ENCODE results near the gene FAM124A. TPM values are rescaled to one million over a fixed set of nuclear protein-coding genes. Genes with fewer than 3 reads are reported as not detected.
A peak's percentile ranks its signal among the peaks of the same experiment; 100 is the strongest.

Gene FAM124A
- total RNA-seq, 1 donor from 2014 or later = 0.60 TPM

- no peak for DNase-seq (ENCODE audit: low read depth)
Measured at GRCh38 chr13:51243227-51243626, 21.0 kb downstream of the FAM124A start.

GRCh38 chr13:51243832-51244231, 21.6 kb downstream of the FAM124A start:
- no peak for DNase-seq (ENCODE audit: low read depth)

GRCh38 chr13:51244637-51245405, 22.6 kb downstream of the FAM124A start:
- DNase-seq (ENCODE audit: low read depth) = no peak

GRCh38 chr13:51245583-51245982, 23.4 kb downstream of the FAM124A start:
- no peak for DNase-seq (ENCODE audit: low read depth)

- DNase-seq (ENCODE audit: low read depth) = no peak
Measured at GRCh38 chr13:51246025-51246417, 23.8 kb downstream of the FAM124A start.

- DNase-seq (ENCODE audit: low read depth) = peak; percentile 73
Measured at GRCh38 chr13:51246418-51247277, 24.4 kb downstream of the FAM124A start.

GRCh38 chr13:51249255-51249654, 27.1 kb downstream of the FAM124A start:
- no peak for DNase-seq (ENCODE audit: low read depth)

- DNase-seq (ENCODE audit: low read depth) = peak; percentile 11
Measured at GRCh38 chr13:51249770-51250741, 27.9 kb downstream of the FAM124A start.

- DNase-seq (ENCODE audit: low read depth) = no peak
Measured at GRCh38 chr13:51251480-51251879, 29.3 kb downstream of the FAM124A start.

GRCh38 chr13:51252954-51253532, 30.8 kb downstream of the FAM124A start:
- no peak for DNase-seq (ENCODE audit: low read depth)

- no peak for DNase-seq (ENCODE audit: low read depth)
Measured at GRCh38 chr13:51255556-51255955, 33.4 kb downstream of the FAM124A start.

- no peak for DNase-seq (ENCODE audit: low read depth)
Measured at GRCh38 chr13:51257187-51257586, 35.0 kb downstream of the FAM124A start.

- DNase-seq (ENCODE audit: low read depth) = no peak
Measured at GRCh38 chr13:51258612-51259548, 36.7 kb downstream of the FAM124A start.

- DNase-seq (ENCODE audit: low read depth) = no peak
Measured at GRCh38 chr13:51260154-51260553, 38.0 kb downstream of the FAM124A start.

GRCh38 chr13:51261610-51262249, 39.5 kb downstream of the FAM124A start:
- no peak for DNase-seq (ENCODE audit: low read depth)

- DNase-seq (ENCODE audit: low read depth) = no peak
Measured at GRCh38 chr13:51262501-51263211, 40.5 kb downstream of the FAM124A start.

GRCh38 chr13:51266642-51267041, 44.4 kb downstream of the FAM124A start:
- DNase-seq (ENCODE audit: low read depth) = no peak

GRCh38 chr13:51267622-51268021, 45.4 kb downstream of the FAM124A start:
- DNase-seq (ENCODE audit: low read depth) = no peak

GRCh38 chr13:51269039-51269438, 46.8 kb downstream of the FAM124A start:
- DNase-seq (ENCODE audit: low read depth) = peak; percentile 32

Measured in renal cortical epithelial cell (primary cell).